NCI-H128 (cell line): ENCODE measurements around the gene KRTAP6-2.

Experiments
- DNase-seq: peaks from one replicate; lab custom pipeline; 2025; ENCODE audit not compliant: unreplicated experiment; lab: John Stamatoyannopoulos, UW

KRTAP6-2 gene

DNA sequence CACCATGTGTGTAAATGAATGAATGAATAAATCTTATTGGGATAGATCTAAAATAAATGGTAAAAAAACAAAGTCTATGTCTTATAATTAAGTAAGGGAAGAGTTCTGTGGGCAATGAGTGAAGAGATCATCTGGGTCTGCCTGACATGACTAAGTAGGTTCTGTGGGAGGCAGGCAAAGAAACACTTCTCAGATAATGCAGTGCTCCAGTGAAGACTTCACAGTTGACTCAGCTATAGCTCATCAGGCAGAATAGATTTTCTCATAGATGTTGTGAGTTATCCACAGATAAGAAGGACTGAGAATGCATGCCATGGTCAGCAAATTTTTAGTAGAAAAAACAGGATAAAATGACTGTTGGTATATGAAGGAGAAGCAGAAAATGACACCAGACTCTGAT, 20.9 kb downstream of the KRTAP6-2 start:
- no peak for DNase-seq

DNA sequence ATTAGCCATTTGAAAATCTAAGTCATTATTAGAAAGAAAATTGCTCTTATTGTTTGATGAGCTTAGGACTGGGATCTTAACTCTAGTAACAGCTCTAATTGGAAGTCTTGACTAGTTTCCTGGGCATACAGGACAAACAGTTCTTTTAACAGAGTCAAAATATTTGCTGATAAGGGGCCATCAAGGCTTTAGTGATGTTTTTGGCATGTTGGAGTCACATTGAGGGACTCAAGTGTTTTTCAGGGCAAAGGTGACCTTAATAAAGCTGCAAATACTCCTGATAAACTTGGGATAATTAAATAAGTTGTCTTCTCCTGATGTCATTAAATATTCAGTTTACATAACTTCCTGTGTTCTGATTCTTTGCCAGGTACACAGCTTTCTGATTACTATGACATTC, 31.1 kb downstream of the KRTAP6-2 start:
- no peak for DNase-seq

DNA sequence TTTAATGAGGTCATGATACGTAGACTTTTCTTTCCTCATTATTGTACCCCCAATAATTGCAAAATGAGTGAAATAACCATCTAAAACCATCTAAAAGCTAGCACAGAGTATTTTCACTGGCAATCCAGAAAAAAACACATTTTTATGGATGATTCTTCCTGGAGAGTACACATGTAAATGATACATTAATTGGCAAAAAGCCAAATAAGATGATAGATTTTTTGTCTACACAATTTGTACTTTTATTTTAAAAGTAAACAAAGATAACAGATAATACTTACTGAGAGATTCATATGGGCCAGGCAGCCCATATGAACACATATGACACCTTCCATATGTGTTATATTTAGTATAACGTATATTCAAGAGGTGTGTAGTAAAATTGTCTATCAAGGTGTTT, 35.1 kb downstream of the KRTAP6-2 start:
- no peak for DNase-seq

DNA sequence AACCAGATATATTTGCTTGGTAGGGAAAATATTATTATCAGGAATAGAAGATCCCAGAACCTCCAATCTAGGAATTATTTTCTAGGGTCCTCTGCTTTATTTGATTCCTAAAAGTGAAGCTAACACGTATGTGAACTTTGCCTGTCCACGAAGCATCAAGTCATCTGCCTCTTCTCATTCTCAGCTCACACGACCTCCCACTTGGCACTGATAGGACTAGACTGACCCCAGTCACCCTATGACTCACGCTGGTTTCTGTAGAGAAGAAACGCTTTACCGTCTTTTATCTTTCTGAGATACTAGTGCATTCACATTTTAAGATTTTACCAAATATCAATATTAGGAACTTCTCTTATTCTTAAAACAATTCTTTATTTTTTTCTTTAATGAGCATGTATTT, 35.6 kb downstream of the KRTAP6-2 start:
- no peak for DNase-seq

DNA sequence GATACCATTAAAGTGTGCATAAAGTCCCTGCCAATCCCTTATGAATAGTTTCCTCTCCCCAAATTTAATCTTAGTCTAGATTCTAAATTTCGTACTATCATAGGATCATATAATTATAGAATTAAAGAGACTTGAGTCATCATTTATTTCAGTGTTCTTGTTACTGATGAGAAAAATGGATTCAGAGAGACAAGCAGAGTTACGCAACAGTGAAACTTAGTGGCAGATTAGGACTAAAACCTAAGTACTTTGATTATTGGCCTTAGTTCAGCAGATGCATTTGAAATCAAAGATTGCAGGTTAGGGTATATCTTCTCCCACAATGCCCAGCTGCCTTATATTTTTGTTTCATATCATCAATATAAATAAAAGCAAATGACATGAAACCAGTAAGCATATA, 36.7 kb downstream of the KRTAP6-2 start:
- no peak for DNase-seq

DNA sequence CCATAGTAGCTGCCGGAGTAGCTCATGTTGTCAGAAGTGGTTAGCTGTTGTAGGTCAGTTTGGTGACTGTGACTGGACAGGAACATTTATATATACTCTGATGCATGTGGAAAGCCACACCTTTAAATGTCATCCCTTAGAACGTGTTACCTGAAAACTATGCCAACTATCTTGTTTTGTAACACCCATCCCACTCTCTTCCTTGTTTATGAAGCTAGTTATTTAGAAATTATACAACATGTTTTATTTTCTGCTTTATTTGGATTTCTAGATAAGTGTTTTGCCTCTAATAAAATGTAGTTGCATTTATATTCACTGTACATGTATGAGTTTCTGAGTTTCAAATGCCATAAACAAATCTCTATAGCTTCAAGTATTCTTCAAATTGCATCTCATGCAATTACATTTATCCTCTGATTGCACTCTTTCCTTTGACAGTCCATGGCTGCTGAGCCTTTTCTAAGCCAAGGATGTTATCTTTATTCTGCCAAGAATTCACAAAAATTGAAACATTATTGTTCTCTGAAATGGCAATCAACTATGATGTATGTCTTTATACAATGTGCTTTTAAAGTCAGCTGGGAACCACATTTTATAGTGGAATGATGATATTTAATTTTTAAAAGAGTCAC, 37.3 kb downstream of the KRTAP6-2 start, which contains the start of gene KRTAP19-7:
KRTAP19-7 (minus strand) TSS at position 51 of the 632 bp plus-strand sequence; CDS start at position 26, 25 bp downstream.
- DNase-seq = no peak

DNA sequence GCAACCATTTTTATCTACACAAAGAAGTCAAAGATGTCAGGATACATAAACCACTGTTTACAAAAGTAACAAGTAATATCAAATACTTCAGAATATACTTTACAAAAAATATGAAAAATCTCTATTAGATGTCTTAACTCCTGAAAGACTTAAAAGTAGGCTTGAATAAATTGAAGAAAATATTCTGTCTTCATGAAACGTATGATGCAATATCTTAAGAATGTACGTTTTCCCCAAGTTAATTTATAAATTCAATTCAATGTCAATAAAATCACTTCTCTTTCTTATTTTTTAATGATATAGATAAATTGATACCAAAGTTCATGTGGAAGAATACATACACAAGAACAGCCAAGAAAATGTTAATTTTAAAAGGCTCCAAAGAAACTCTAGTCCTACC, 43.6 kb downstream of the KRTAP6-2 start:
- no peak for DNase-seq

DNA sequence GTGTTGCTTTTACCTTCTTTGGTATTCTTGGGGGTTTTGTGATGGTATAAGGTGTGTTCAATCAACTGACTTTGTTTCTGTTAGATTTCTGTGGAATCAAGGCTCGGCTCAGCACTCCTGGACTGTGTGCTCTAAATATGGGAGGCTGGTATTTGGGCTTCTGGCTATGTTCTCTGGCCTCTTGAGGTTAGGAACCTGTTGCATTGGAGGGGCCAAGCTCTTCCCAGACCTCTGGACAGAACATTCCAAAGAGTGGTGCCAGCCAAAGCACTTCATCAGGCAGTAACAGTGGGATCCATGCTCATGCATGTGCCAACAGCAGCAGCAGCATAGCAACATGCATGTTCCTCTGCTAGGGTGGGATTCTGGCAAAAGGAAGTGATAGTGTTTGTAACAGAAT, 45.9 kb downstream of the KRTAP6-2 start:
- DNase-seq = no peak
